ENCODE data around the gene CSNK1G1.
"Not testable (repeated sequence)": the region's sequence is repeated elsewhere in the genome, so short reads cannot be mapped to it uniquely, and the experiment has no call there.

The CSNK1G1 gene

GRCh38 chr15:64133623-64134344 is 222.2 kb downstream of the CSNK1G1 start:
- DNase-seq (ENCODE audit: low read depth in 2 of 2) = no peak

GRCh38 chr15:64132217-64132616 is 223.8 kb downstream of the CSNK1G1 start:
- no peak for DNase-seq (ENCODE audit: low read depth in 2 of 2)

GRCh38 chr15:64131547-64131946 is 224.4 kb downstream of the CSNK1G1 start:
- DNase-seq (ENCODE audit: low read depth in 2 of 2) = no peak

DNA sequence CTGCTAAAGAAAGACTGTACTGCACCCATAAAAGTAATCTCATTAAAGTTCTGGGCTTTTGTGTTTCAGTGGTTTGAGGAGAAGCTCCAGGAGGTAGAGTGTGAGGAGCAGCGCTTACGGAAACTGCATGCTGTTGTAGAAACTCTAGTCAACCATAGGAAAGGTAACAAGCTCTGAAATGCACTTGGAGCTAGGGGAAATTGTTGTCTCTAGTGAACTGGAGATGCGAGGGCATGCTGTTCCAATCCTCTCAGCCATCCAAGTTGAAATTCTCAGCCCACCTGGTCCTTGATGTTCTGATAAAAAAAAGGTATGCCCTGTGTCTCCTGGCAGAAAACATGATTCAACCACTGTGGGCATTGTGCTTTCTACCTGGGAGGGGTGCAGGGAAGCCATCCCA is 225.8 kb downstream of the CSNK1G1 start:
- no peak for DNase-seq (ENCODE audit: low read depth in 2 of 2)

DNA sequence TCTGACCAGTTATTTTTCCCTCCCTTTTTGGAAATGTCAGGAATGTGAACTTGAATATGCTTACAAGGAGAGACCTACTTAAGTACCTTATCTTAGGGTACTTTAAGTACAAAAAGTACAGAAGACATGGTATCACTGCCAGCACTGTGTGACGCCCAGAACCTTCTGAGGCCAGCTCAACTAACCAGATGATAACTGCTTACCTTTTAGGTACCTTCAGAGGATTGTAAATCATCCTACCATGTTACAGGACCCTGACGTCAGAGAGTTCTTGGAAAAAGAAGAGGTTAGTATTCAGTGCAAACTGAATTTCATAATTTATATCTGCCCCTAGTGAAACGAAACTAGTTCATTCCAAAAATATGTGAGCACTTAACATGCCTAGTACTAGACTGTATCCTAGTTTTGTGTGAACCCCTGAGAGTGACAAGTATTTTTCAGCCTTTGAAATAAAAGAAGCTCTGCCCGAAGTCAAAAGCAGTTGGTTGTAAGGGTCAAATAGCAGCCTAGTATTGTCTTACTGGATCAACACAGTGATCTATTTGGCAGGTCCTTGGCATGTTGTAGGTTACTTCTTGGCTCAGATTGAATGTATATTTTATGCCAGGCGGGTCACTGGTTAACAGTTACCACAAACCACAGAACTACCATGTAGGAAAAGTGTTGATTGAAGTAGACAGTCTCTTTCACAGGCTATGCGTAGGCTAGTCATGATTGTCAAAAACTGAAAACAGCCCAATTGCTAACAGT is 228.3 kb downstream of the CSNK1G1 start:
- DNase-seq (ENCODE audit: low read depth in 2 of 2) = no peak

- DNase-seq (ENCODE audit: low read depth in 2 of 2) = no peak
These were observed 230.0 kb downstream of the CSNK1G1 start for GRCh38 chr15:64125978-64126377.

DNA sequence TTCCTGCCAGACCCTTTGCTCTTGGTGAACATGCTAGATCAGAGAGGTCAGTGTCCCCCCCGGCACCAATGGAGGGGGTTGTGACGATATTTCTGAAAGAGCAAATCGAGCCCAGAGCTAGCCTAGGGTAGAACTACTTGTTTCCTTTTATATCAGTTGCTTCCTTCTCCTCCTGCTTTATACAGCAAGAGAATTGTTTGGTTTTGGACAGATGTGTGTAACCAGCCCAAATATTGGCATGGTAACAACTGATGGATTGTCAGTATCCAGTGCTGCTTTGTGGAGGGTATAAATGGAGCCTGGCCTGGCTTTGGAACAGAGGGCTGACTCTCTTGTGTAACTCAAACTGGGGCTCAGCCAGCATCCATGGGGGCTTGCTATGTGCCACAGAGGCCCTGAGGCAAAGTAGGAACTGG is 233.0 kb downstream of the CSNK1G1 start:
- no peak for DNase-seq (ENCODE audit: low read depth in 2 of 2)

DNA sequence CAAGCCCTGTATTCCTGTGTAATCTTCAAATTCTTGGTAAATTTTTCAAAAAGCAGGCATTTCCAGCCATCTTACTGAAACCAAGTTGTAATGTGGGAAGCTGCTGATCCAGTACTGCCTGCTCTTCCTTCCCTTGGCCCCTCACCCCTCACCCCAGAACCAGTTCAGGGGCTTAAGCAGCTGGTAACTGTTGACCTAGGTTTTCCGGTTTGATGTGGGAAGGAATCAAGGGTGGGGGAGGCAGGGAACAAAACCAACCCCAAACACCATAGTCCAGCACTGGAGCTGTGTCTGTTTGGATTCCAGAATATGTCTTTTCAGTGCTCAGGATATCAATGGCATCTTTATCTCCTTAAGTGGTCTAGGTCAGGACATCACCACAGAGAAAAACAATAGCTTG is 233.5 kb downstream of the CSNK1G1 start:
- DNase-seq (ENCODE audit: low read depth in 2 of 2) = no peak

GRCh38 chr15:64121614-64122013 is 234.4 kb downstream of the CSNK1G1 start:
- no peak for DNase-seq (ENCODE audit: low read depth in 2 of 2)

DNA sequence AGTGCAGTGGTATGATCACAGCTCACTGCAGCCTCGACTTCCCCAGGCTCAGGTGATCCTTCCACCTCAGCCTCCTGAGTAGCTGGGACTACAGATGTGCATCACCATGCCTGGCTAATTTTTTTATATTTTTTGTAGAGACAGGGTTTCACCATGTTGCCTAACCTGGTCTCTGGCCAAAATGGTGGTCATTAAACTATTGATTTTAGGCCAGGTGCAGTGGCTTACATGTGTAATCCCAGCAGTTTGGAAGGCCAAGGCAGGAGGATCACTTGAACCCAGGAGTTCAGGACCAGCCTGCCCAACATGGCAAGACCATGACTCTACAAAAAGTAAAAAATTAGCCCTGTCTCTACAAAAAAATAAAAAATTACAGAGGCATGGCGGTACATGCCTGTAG is 235.7 kb downstream of the CSNK1G1 start:
- not testable (repeated sequence) for DNase-seq (ENCODE audit: low read depth in 2 of 2)

DNA sequence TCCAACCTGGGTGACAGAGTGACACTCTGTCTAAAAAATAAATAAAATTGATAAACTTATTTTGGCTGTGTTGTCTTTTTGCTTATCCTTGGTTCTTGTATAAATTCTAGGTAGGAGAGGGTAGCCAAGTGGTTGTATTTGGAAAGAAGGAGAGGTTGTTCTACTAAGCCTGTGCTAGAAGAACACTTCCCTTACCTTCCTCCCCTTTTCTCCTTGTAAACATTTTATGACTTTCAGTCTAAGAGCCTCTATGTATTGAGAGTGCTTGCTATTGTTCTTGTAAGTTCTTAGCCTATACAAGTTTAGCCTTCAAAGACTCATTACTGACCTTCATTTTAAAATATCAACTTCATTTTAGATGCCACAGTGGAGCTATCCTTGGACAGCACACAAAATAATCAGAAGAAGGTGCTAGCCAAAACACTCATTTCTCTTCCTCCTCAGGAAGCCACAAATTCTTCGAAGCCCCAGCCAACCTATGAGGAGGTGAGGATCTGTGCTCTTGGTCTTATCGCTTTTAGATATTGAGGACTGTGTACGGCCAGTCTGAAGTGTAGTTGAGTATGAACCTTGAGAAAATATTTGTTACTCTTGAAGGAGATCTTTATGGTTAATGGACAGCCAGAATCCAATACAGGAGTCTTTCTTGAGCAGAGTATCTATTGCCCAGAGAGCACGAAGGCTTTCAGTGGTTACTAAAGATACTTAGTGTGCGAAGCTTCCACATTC is 238.1 kb downstream of the CSNK1G1 start:
- DNase-seq (ENCODE audit: low read depth in 2 of 2) = no peak

Measured in stimulated activated CD8-positive, alpha-beta memory T cell treated with anti-CD3 and anti-CD28 coated beads, Interleukin-7, amount 100 ng/mL, for 4 hours (primary cell).